A673 (cell line): ENCODE measurements around the gene CHD5. TPM values are rescaled to one million over a fixed set of nuclear protein-coding genes. Genes with fewer than 3 reads are reported as not detected.

Experiments
- BruUV-seq: library from RNA; stranded (reverse); fragments of 400-500 nt; replicated peaks from 2 replicates; lab custom pipeline; 2021; lab: Mats Ljungman, UMichigan
- CTCF ChIA-PET: fragments of 300-600 bp; sonication (Branson Sonifier 250); formaldehyde crosslinking; loops from one replicate; lab custom pipeline; 2022; ENCODE audit warnings: antibody characterized with exemption; lab: Charles Lee
- POLR2A ChIA-PET: fragments of 300-600 bp; sonication (Branson Sonifier 250); formaldehyde crosslinking; loops from one replicate; lab custom pipeline; 2022; ENCODE audit warnings: antibody characterized with exemption; ENCODE audit not compliant: low non-redundant PET; lab: Charles Lee
- DNase-seq: peaks from one replicate; pipeline ENCODE4 v3.0.0-alpha.2; 2015; ENCODE audit warnings: low spot score
- H3K27ac ChIP-seq: fragments of 200-600 bp; sonication (generic); 2 replicates; pipeline ENCODE4 v1.5.1; 2016; ENCODE audit warnings: mixed run types, low read depth, mild to moderate bottlenecking, mixed read lengths, antibody characterized with exemption, low read length; ENCODE audit not compliant: poor library complexity, severe bottlenecking
- H3K27me3 ChIP-seq: fragments of 200-600 bp; sonication (generic); replicated peaks from 2 replicates; pipeline ENCODE4 v1.6.1; 2017; ENCODE audit warnings: mixed run types, low read depth, mild to moderate bottlenecking, mixed read lengths, antibody characterized with exemption, low read length; ENCODE audit not compliant: insufficient read depth, poor library complexity
- H3K36me3 ChIP-seq: fragments of 200-600 bp; sonication (generic); 2 replicates; pipeline ENCODE4 v1.6.1; 2016; ENCODE audit warnings: mixed run types, mild to moderate bottlenecking, mixed read lengths, antibody characterized with exemption, low read length; ENCODE audit not compliant: insufficient read depth, poor library complexity, severe bottlenecking
- H3K4me1 ChIP-seq: fragments of 200-600 bp; sonication (generic); 2 replicates; pipeline ENCODE4 v1.6.1; 2017; ENCODE audit warnings: mixed run types, mild to moderate bottlenecking, mixed read lengths, antibody characterized with exemption, low read length; ENCODE audit not compliant: insufficient read depth, poor library complexity, severe bottlenecking
- H3K4me3 ChIP-seq: fragments of 200-600 bp; sonication (generic); 2 replicates; pipeline ENCODE4 v1.5.1; 2016; ENCODE audit warnings: low read depth, mixed run types, mild to moderate bottlenecking, mixed read lengths, low read length; ENCODE audit not compliant: poor library complexity, severe bottlenecking
- H3K9me3 ChIP-seq: fragments of 200-600 bp; sonication (generic); 2 replicates; pipeline ENCODE4 v1.6.1; 2016; ENCODE audit warnings: mixed run types, low read depth, mild to moderate bottlenecking, mixed read lengths, antibody characterized with exemption, low read length; ENCODE audit not compliant: poor library complexity, severe bottlenecking
- CTCF ChIP-seq: fragments of 300-800, 200-600 bp; sonication (generic); conservative IDR thresholded peaks from 2 replicates; pipeline ENCODE4 v1.5.1; 2017; ENCODE audit warnings: low read depth, mild to moderate bottlenecking, antibody characterized with exemption, low read length, moderate library complexity, mixed read lengths
- EZH2 ChIP-seq: fragments of 200-600 bp; sonication (generic); IDR thresholded peaks from 2 replicates; pipeline ENCODE4 v1.6.1; 2017; ENCODE audit warnings: borderline replicate concordance, low read depth, mild to moderate bottlenecking, mixed read lengths, antibody characterized with exemption, low read length; ENCODE audit not compliant: poor library complexity, severe bottlenecking
- intact Hi-C: fragments of 100-400 bp; cut with micrococcal nuclease; formaldehyde crosslinking; loops from one replicate; pipeline ENCODE4 v1.10.0; 2022; ENCODE audit not compliant: unreplicated experiment
- total RNA-seq: library from RNA; stranded (reverse); gene quantifications from 2 replicates; pipeline ENCODE4 v1.2.3, GENCODE V29; 2021

CHD5 gene
- total RNA-seq, 1 experiment from 2014 or later: 0.58 TPM

- BruUV-seq: no TSS peak
- no peak overlapping the region for H3K4me3 ChIP-seq
- DNase-seq: no peak
- H3K36me3 ChIP-seq: no peaks in the 10 kb centered on the region
- no peaks in the 10 kb centered on the region for H3K27me3 ChIP-seq
- no peaks in the 10 kb centered on the region for H3K9me3 ChIP-seq
- TF ChIP-seq CTCF (no peak), EZH2 (no peak)
- ChIA-PET CTCF (no interaction called here), POLR2A (no interaction called here)
- H3K4me1 ChIP-seq: no peaks in the 10 kb centered on the region
- intact Hi-C loops: loop anchor here (5.0 kb wide), 1 partner anchor 128 kb away; the partner anchor contains the start of gene CHD5
- H3K27ac ChIP-seq: no peak overlapping the region
Measured at GRCh38 chr1:6054596-6054995, 125.5 kb downstream of the CHD5 start.

GRCh38 chr1:6053206-6053546 is 126.9 kb downstream of the CHD5 start:
- CTCF ChIA-PET: interaction anchor here (0.7 to 1.8 kb wide), 5 partner anchors 15 to 192 kb away, joined by 3 to 23 read pairs (median 6); no protein-coding TSS in a partner anchor

GRCh38 chr1:6052543-6053205 is 127.4 kb downstream of the CHD5 start:
- ChIA-PET CTCF (interaction anchor here (0.7 to 1.8 kb wide), 5 partner anchors 15 to 193 kb away, joined by 3 to 23 read pairs (median 6); no protein-coding TSS in a partner anchor), POLR2A (no interaction called here)
- H3K27me3 ChIP-seq: no peaks in the 10 kb centered on the region
- no peak overlapping the region for H3K4me3 ChIP-seq
- no peaks in the 10 kb centered on the region for H3K9me3 ChIP-seq
- no peaks in the 10 kb centered on the region for H3K4me1 ChIP-seq
- TF ChIP-seq EZH2: no peak
- TF ChIP-seq CTCF: peak; percentile 69
- no peak overlapping the region for H3K27ac ChIP-seq
- H3K36me3 ChIP-seq: no peaks in the 10 kb centered on the region
- intact Hi-C loops: loop anchor here (1.0 to 5.0 kb wide), 3 partner anchors 109 to 194 kb away; partner anchors contain the start of gene CHD5
- no TSS peak for BruUV-seq
- peak; percentile 77 for DNase-seq

More at GRCh38 chr1:6053206-6053546, 126.9 kb downstream of the CHD5 start:
- no TSS peak for BruUV-seq
- Histone ChIP-seq H3K36me3 (no peaks in the 10 kb centered on the region), H3K4me1 (no peaks in the 10 kb centered on the region), H3K27me3 (no peaks in the 10 kb centered on the region), H3K27ac (no peak overlapping the region), H3K4me3 (no peak overlapping the region), H3K9me3 (no peaks in the 10 kb centered on the region)
- TF ChIP-seq CTCF: no peak; the same call in 1 of the 2 replicates
- TF ChIP-seq EZH2: no peak
- intact Hi-C loops: loop anchor here (1.0 to 5.0 kb wide), 2 partner anchors 129 to 193 kb away; partner anchors contain the start of gene CHD5
- POLR2A ChIA-PET: no interaction called here
- no peak for DNase-seq

Other genes starting within 250 kb of the CHD5 start
- 27.6 and 29.7 TPM in 2 replicates for gene NPHP4, start 187.9 kb downstream of the CHD5 start, total RNA-seq
- gene KCNAB2, start 134.4 kb downstream of the CHD5 start, total RNA-seq: 6.4 and 7.7 TPM in 2 replicates
- gene RPL22, start 19.3 kb upstream of the CHD5 start, total RNA-seq: 436 and 494 TPM in 2 replicates
- 6.4 and 12.5 TPM in 2 replicates for gene RNF207, start 25.8 kb upstream of the CHD5 start, total RNA-seq
- 94.5 and 104 TPM in 2 replicates for gene ICMT, start 55.6 kb upstream of the CHD5 start, total RNA-seq
- not detected in 2 replicates for gene HES3, start 63.9 kb upstream of the CHD5 start, total RNA-seq
- gene GPR153, start 80.8 kb upstream of the CHD5 start, total RNA-seq: 8.4 and 11.7 TPM in 2 replicates
- gene ACOT7, start 213.4 kb upstream of the CHD5 start, total RNA-seq: 129 and 132 TPM in 2 replicates
- not detected in 2 replicates for gene HES2, start 239.6 kb upstream of the CHD5 start, total RNA-seq
- gene ESPN, start 244.5 kb upstream of the CHD5 start, total RNA-seq: not detected in 2 replicates